HepG2 (cell line): ENCODE data around the gene LAMTOR1. TPM values are rescaled to one million over a fixed set of nuclear protein-coding genes. Genes with fewer than 3 reads are reported as not detected.

Experiments used
- ATAC-seq: fragments of 200-7000 bp; cut with Tn5 transposase; 3 replicates; pipeline ENCODE4 v1.9.1; 2020; ENCODE audit warnings: mild to moderate bottlenecking, moderate library complexity
- BruUV-seq: library from RNA; stranded (reverse); fragments of 400-500 nt; replicated peaks from 2 replicates; lab custom pipeline; 2021; lab: Mats Ljungman, UMichigan
- CTCF ChIA-PET: fragments of 300-600 bp; formaldehyde crosslinking; extraction: SDS; loops from one replicate; lab custom pipeline; 2021; ENCODE audit warnings: low total read pairs, inconsistent platforms, low intra/inter-chr PET ratio; lab: Yijun Ruan, JAX
- POLR2A ChIA-PET: fragments of 350-600 bp; sonication (Branson Sonifier 250); formaldehyde crosslinking; loops from one replicate; lab custom pipeline; 2020; ENCODE audit warnings: antibody characterized with exemption, inconsistent platforms; lab: Yijun Ruan, JAX
- DNase-seq: peaks from one replicate; pipeline ENCODE4 v3.0.0-alpha.2; 2015; ENCODE audit warnings: low spot score
- FAIRE-seq: peaks from 3 replicates; lab custom pipeline; 2011; peaks lifted over from hg19 to GRCh38; lab: Jason Lieb, UNC
- H2AFZ ChIP-seq: one replicate; pipeline ENCODE4 v1.6.1; 2011; ENCODE audit warnings: low read length, inconsistent platforms
- H3K27ac ChIP-seq: fragments of 300-600 bp; 3 replicates; pipeline ENCODE4 v1.8.0; 2011; ENCODE audit warnings: mixed run types, mild to moderate bottlenecking, mixed read lengths, low read length, inconsistent platforms; ENCODE audit not compliant: insufficient read depth; ENCODE audit errors: extremely low read length
- H3K27me3 ChIP-seq, 2 experiments: fragments of 200-600 bp in 1 of 2; 2 replicates in 1 of 2; 3 replicates in 1 of 2; pipeline versions ENCODE4 v1.6.0 to v1.8.0; 2011; ENCODE audit warnings: low read length in 2 of 2, mild to moderate bottlenecking in 2 of 2, moderate library complexity in 2 of 2, inconsistent platforms in 1 of 2; ENCODE audit not compliant: insufficient read depth in 2 of 2, control insufficient read depth in 1 of 2
- H3K36me3 ChIP-seq, 2 experiments: fragments of 200-600 bp in 1 of 2; replicated peaks in 1 of 2; 2 replicates in 1 of 2; 3 replicates in 1 of 2; pipeline versions ENCODE4 v1.5.1 to v1.8.0; 2011; ENCODE audit warnings: low read length in 2 of 2, inconsistent platforms in 1 of 2; ENCODE audit not compliant: insufficient read depth in 2 of 2, control insufficient read depth in 1 of 2
- H3K4me1 ChIP-seq: 2 replicates; pipeline ENCODE4 v1.5.1; 2012; ENCODE audit warnings: low read length, inconsistent platforms; ENCODE audit not compliant: insufficient read depth
- H3K4me2 ChIP-seq: 2 replicates; pipeline ENCODE4 v1.6.0; 2011; ENCODE audit warnings: low read depth, low read length, inconsistent platforms
- H3K4me3 ChIP-seq, 3 experiments: fragments of 200-600 bp in 1 of 3; sonication (generic), shearing (Covaris generic) in 1 of 3; replicated peaks in 1 of 3; 2 replicates each; pipeline ENCODE4 v1.5.1; 2011 to 2016; ENCODE audit warnings: low read length in 3 of 3, inconsistent platforms in 2 of 3, low read depth in 2 of 3, mild to moderate bottlenecking in 2 of 3, control low read depth in 1 of 3, mixed read lengths in 1 of 3; ENCODE audit not compliant: insufficient read depth in 1 of 3
- H3K79me2 ChIP-seq: one replicate; pipeline ENCODE4 v1.6.1; 2011; ENCODE audit warnings: low read length, inconsistent platforms; ENCODE audit not compliant: insufficient read depth
- H3K9ac ChIP-seq: 2 replicates; pipeline ENCODE4 v1.6.0; 2011; ENCODE audit warnings: mild to moderate bottlenecking, low read depth, low read length, inconsistent platforms; ENCODE audit not compliant: insufficient read depth
- H3K9me3 ChIP-seq: 2 replicates; pipeline ENCODE4 v1.5.1; 2012; ENCODE audit warnings: mild to moderate bottlenecking, low read length
- H4K20me1 ChIP-seq: 2 replicates; pipeline ENCODE4 v1.6.0; 2011; ENCODE audit warnings: inconsistent platforms, mild to moderate bottlenecking, low read length, moderate library complexity; ENCODE audit not compliant: insufficient read depth
- ETV5 ChIP-seq: IDR thresholded peaks from 2 replicates; pipeline ENCODE4 v1.6.1; 2018; ENCODE audit warnings: missing biosample characterization, missing genetic modification reagents, inconsistent platforms, borderline replicate concordance
- FOXK1 ChIP-seq: sonication (generic); formaldehyde crosslinking; IDR thresholded peaks from 2 replicates; pipeline ENCODE4 v1.4.0; 2020; ENCODE audit warnings: low read depth, missing genetic modification reagents, borderline replicate concordance
- KMT2B ChIP-seq: IDR thresholded peaks from 2 replicates; pipeline ENCODE4 v1.6.1; 2016; ENCODE audit warnings: missing genetic modification reagents, missing compliant biosample characterization
- TCF7 ChIP-seq: sonication (generic); IDR thresholded peaks from 2 replicates; pipeline ENCODE4 v1.6.1; 2016; ENCODE audit warnings: antibody characterized with exemption, low read depth
- ZNF891 ChIP-seq: sonication (generic); formaldehyde crosslinking; IDR thresholded peaks from 2 replicates; pipeline ENCODE4 v1.5.0; 2020; ENCODE audit warnings: mild to moderate bottlenecking, missing genetic modification reagents
- WGBS: methylation state at CpG from one replicate; pipeline ENCODE4 v1.1.6; 2017; ENCODE audit warnings: low lambda C conversion rate; 5-methylcytosine and 5-hydroxymethylcytosine counted together
- in situ Hi-C: cut with HindIII; loops from 2 replicates; pipeline ENCODE4 v1.10.0; 2017; ENCODE audit warnings: low pct_unique_long_range_greater_than_20kb; ENCODE audit not compliant: extremely low pct_ligation_motif_present
- intact Hi-C: fragments of 100-400 bp; cut with micrococcal nuclease; formaldehyde crosslinking; loops from one replicate; pipeline ENCODE4 v1.10.0; 2022; ENCODE audit not compliant: unreplicated experiment
- polyA plus RNA-seq, 8 experiments: library from polyadenylated mRNA; depleted of rRNA in 3 of 8; stranded (reverse) in 7 of 8; unstranded in 1 of 8; fragments of >200 nt; fragmentation: Illumina TruSeq in 4 of 8; extraction: Trizol in 4 of 8; gene quantifications; 2 replicates each; pipeline versions ENCODE4 v1.2.1 to v1.2.3, GENCODE V29; 2011 to 2016; ENCODE audit warnings: low read depth in 4 of 8, missing spikeins in 1 of 8, mixed read lengths in 1 of 8; ENCODE audit not compliant: insufficient read depth in 1 of 8
- total RNA-seq, 5 experiments: library from RNA; depleted of rRNA; stranded (reverse); fragments of >200 nt; fragmentation: Illumina TruSeq; extraction: Trizol; gene quantifications; 2 replicates each; pipeline ENCODE4 v1.2.3, GENCODE V29; 2016; ENCODE audit warnings: low read depth in 1 of 5
- TF ChIP-seq, protein P1 (sequence below): sonication (generic); formaldehyde crosslinking; IDR thresholded peaks from 2 replicates; pipeline ENCODE4 v1.4.0; 2020; ENCODE audit warnings: missing genetic modification reagents
- TF ChIP-seq, protein P2 (sequence below): sonication (generic); formaldehyde crosslinking; IDR thresholded peaks from 2 replicates; pipeline ENCODE4 v1.5.0; 2020; ENCODE audit warnings: missing genetic modification reagents
- TF ChIP-seq, protein P3 (sequence below): sonication (generic); formaldehyde crosslinking; IDR thresholded peaks from 2 replicates; pipeline ENCODE4 v1.4.0; 2020; ENCODE audit warnings: missing genetic modification reagents, borderline replicate concordance
- TF ChIP-seq, protein P4 (sequence below): conservative IDR thresholded peaks from 2 replicates; pipeline ENCODE4 v1.6.1; 2018; ENCODE audit warnings: missing genetic modification reagents

The LAMTOR1 gene
- total and polyA plus RNA-seq, 2 of the 13 experiments (the other 11 are each of a cell fraction or from before 2014, with no cell fraction given), result 60.4 to 66.0 TPM

DNA sequence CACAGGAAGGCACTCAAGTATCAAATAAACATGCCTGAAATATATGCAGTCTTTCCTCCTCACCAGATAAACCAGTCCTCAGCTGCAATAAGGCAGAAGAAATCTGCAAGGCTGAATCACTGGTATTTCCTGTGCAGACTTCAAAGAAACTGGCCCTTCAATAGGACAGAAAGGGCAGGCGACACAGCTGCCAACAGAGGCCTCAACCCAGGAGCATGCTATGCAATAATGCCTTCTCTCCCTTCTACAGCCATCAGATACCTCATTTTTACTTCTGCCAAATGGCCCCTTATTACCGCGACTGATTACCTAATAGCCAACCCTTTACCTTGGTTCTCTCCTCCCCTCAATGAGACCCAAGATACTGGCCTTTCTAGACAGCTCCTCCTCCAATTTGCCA is 30.7 kb downstream of the LAMTOR1 start:
- no peaks in the 10 kb centered on the region for H4K20me1 ChIP-seq
- in situ Hi-C loops, result no loop called here
- H3K4me1 ChIP-seq, result peaks cover 26% of the 10 kb centered on the region
- intact Hi-C loops, result no loop called here
- FAIRE-seq, result no peak
- no peak overlapping the region for H3K9ac ChIP-seq
- H3K4me3 ChIP-seq, result no peak overlapping the region
- TF ChIP-seq, protein P1, sequence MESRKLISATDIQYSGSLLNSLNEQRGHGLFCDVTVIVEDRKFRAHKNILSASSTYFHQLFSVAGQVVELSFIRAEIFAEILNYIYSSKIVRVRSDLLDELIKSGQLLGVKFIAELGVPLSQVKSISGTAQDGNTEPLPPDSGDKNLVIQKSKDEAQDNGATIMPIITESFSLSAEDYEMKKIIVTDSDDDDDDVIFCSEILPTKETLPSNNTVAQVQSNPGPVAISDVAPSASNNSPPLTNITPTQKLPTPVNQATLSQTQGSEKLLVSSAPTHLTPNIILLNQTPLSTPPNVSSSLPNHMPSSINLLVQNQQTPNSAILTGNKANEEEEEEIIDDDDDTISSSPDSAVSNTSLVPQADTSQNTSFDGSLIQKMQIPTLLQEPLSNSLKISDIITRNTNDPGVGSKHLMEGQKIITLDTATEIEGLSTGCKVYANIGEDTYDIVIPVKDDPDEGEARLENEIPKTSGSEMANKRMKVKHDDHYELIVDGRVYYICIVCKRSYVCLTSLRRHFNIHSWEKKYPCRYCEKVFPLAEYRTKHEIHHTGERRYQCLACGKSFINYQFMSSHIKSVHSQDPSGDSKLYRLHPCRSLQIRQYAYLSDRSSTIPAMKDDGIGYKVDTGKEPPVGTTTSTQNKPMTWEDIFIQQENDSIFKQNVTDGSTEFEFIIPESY (CRISPR knock-in tag), result peak; percentile 68; the same call in 1 of the 2 replicates
- TF ChIP-seq, protein P2, sequence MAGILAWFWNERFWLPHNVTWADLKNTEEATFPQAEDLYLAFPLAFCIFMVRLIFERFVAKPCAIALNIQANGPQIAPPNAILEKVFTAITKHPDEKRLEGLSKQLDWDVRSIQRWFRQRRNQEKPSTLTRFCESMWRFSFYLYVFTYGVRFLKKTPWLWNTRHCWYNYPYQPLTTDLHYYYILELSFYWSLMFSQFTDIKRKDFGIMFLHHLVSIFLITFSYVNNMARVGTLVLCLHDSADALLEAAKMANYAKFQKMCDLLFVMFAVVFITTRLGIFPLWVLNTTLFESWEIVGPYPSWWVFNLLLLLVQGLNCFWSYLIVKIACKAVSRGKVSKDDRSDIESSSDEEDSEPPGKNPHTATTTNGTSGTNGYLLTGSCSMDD, result no peak
- TF ChIP-seq ZNF891, result no peak
- TF ChIP-seq, protein P3, sequence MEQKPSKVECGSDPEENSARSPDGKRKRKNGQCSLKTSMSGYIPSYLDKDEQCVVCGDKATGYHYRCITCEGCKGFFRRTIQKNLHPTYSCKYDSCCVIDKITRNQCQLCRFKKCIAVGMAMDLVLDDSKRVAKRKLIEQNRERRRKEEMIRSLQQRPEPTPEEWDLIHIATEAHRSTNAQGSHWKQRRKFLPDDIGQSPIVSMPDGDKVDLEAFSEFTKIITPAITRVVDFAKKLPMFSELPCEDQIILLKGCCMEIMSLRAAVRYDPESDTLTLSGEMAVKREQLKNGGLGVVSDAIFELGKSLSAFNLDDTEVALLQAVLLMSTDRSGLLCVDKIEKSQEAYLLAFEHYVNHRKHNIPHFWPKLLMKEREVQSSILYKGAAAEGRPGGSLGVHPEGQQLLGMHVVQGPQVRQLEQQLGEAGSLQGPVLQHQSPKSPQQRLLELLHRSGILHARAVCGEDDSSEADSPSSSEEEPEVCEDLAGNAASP (CRISPR knock-in tag), result no peak
- peak; percentile 33; the same call in 1 of the 2 replicates for TF ChIP-seq ETV5 (CRISPR knock-in tag)
- TF ChIP-seq TCF7, result peak; percentile 28; the same call in 1 of the 2 replicates
- TF ChIP-seq, protein P4, sequence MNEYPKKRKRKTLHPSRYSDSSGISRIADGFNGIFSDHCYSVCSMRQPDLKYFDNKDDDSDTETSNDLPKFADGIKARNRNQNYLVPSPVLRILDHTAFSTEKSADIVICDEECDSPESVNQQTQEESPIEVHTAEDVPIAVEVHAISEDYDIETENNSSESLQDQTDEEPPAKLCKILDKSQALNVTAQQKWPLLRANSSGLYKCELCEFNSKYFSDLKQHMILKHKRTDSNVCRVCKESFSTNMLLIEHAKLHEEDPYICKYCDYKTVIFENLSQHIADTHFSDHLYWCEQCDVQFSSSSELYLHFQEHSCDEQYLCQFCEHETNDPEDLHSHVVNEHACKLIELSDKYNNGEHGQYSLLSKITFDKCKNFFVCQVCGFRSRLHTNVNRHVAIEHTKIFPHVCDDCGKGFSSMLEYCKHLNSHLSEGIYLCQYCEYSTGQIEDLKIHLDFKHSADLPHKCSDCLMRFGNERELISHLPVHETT (CRISPR knock-in tag), result no peak
- TF ChIP-seq FOXK1, result no peak
- no peak for TF ChIP-seq KMT2B (CRISPR knock-in tag)
- no peak overlapping the region for H2AFZ ChIP-seq
- H3K79me2 ChIP-seq, result peaks cover 80% of the 10 kb centered on the region
- no peaks in the 10 kb centered on the region for H3K27me3 ChIP-seq
- BruUV-seq, result no TSS peak
- ChIA-PET CTCF (no interaction called here), POLR2A (interaction anchor here (0.9 kb wide), 1 partner anchor 31 kb away, joined by 3 read pairs; no protein-coding TSS in a partner anchor)
- H3K27ac ChIP-seq, result no peak overlapping the region
- no peaks in the 10 kb centered on the region for H3K9me3 ChIP-seq
- 84% methylated on average over 3 of the region's 3 CpGs for WGBS
- ATAC-seq, result peak; percentile 38; the same call in 2 of the 3 replicates
- peaks cover 0 to 29% of the 10 kb centered on the region in 2 experiments; a peak in 3 of 5 replicates for H3K36me3 ChIP-seq
- no peak overlapping the region for H3K4me2 ChIP-seq
- DNase-seq, result peak; percentile 44
